DMS 273 (cell line): Measurements from ENCODE around the gene ZMYM5.
"Not testable (repeated sequence)": the region's sequence is repeated elsewhere in the genome, so short reads cannot be mapped to it uniquely, and the experiment has no call there.

Experiments
- DNase-seq: peaks from one replicate; lab custom pipeline; 2025; ENCODE audit not compliant: unreplicated experiment; lab: John Stamatoyannopoulos, UW

ZMYM5 gene

DNA sequence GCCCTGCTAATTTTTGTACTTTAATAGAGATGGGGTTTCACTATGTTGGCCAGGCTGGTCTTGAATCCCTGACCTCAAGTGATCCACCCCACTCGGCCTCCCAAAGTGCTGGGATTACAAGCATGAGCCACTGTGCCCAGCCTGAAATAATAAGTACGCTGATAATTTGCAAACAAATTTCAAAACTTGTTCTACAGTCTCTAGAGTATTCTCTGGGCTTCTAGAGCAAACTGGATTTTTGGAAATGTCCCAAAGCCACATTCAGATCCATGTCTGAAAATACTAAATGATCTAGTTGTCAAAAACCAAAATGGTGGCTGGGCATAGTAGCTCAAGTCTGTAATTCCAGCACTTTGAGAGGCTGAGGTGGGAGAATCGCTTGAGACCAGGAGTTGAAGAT is 40.8 kb downstream of the ZMYM5 start:
- no peak for DNase-seq

GRCh38 chr13:19818223-19818842 is 45.1 kb downstream of the ZMYM5 start:
- peak; percentile 15 for DNase-seq

- DNase-seq: no peak
These were observed 45.8 kb downstream of the ZMYM5 start for GRCh38 chr13:19817510-19818158.

- DNase-seq: no peak
These were observed 46.3 kb downstream of the ZMYM5 start for GRCh38 chr13:19817106-19817505.

DNA sequence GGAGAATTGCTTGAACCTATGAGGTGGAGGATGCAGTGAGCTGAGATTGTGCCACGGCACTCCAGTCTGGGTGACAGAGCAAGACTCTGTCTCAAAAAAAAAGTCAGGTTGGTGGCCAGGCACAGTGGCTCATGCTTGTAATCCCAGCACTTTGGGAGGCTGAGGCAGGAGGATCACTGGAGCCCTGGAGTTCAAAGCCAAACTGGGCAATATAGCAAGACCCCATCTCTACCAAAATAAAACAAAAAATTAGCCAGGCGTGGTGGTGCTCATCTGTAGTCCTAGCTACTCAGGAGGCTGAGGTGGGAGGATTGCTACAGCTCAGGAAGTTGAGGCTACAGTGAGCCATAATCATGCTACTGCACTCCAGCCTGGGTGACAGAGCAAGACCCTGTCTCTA is 47.6 kb downstream of the ZMYM5 start:
- DNase-seq: not testable (repeated sequence)

- no peak for DNase-seq
These were observed 52.2 kb downstream of the ZMYM5 start for GRCh38 chr13:19810996-19811881.

- DNase-seq: peak; percentile 17
These were observed 53.3 kb downstream of the ZMYM5 start for GRCh38 chr13:19810151-19810550.

GRCh38 chr13:19805765-19806164 is 57.7 kb downstream of the ZMYM5 start:
- DNase-seq: no peak

DNA sequence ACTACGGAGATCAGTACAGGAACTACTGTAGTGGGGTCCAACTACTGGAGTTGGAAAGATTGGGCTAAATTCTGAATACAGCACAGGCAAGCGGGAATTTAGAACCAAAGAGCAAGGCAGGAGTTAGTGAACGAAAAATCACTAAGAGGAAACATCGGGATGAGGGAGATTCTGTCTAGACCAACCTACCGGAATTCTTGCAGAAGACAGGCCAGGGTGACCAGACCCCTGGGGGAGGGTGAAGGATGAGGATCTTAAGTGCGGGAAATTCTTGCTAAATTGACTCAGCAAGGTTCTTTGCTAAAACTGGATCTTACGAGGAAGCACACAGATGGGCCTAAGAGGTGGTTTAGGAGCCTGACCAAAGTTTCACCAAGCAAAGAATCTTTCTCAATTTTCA is 67.5 kb downstream of the ZMYM5 start:
- DNase-seq: no peak

DNA sequence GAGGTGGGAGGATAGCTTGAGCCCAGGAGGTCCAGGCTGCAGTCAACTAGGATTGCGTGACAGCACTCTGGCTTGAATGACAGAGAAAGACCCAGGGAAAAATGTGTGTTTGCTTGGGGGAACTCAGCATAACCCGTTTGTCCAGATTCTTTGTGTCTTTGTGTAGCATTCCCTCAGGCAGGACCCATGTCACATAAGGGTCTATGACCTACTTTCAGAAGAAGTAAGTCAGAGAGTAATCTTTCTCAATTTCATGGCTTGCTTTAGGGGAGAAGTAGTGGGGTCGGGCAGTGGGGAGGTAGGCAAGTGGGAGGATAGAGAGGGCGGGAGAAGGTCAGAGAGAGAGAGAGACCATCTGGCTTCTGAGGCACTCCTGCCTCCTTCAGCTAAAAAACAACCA is 68.8 kb downstream of the ZMYM5 start:
- DNase-seq: no peak

GRCh38 chr13:19791953-19792537 is 71.4 kb downstream of the ZMYM5 start:
- no peak for DNase-seq

DNA sequence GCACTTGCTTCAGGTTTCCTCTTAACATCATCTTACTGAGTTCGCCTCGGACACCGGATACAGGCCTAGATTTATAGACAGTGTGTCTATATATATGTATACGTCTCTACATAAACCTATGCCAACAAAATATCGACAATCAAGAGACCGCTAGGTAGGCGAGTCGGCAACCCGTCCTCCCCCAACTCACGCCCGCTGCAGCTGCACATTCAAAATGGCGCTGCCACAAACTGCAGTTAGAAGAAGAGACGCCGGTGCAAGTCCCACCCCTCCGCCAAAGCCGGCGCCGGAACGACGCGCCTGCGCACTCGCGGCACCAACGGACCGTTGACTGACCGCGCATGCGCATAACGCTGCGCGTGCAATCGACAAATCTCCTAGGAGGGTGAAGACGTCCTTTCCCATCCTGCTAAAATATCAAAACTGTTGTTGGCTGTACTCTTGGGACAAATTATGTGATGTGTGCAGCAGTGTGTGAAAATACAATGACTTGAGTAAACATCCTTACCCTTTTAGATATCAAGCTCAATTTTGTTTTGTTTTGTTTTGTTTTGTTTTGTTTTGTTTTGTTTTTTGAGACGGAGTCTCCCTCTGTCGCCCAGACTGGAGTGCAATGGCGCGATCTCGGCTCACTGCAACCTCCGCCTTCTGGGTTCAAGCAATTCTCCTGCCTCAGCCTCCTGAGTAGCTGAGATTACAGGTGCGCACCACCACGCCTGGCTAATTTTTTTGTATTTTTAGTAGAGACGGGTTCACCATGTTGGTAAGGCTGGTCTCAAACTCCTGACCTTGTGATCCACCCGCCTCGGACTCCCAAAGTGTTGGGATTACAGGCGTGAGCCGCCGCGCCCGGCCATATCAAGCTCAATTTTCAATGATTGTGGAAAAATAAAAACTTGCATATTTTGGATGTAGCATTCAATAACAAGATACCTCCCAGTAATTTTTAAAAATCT is 80.4 kb downstream of the ZMYM5 start, which contains the start of gene PSPC1:
Gene PSPC1 (minus strand): TSS at position 219 of the 956 bp plus-strand sequence. CDS start 188 bp downstream, at position 31.
- DNase-seq: peak; percentile 95

GRCh38 chr13:19782049-19782726 is 81.3 kb downstream of the ZMYM5 start:
- DNase-seq: peak; percentile 59

DNA sequence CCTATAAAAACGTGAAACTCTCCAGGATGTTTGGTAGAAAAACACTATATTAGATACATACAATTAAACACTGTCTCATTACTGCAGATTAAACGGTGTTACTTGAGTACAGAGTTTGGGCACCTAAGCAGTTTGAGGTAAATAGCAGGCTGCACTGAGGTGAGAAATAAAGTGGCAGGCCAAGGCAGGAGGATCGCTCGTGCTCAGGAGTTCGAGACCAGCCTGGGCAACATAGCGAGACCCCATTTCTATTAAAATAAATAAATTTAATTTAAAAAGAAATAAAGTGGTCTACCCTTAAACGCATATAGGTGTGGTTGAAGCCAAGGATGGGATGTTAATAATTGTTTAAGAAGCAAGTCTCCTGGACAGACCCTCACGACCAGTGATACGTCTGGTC is 81.9 kb downstream of the ZMYM5 start:
- peak; percentile 31 for DNase-seq

- DNase-seq: not testable (repeated sequence)
These were observed 82.6 kb downstream of the ZMYM5 start for GRCh38 chr13:19780753-19781418.
